GM21528 (cell line): ENCODE results near the gene JHY.

Source experiments
- ATAC-seq: cut with Tn5 transposase; IDR thresholded peaks from one replicate; pipeline ENCODE4 v1.9.1; 2021; ENCODE audit warnings: mild to moderate bottlenecking, moderate library complexity; ENCODE audit not compliant: unreplicated experiment, low FRiP score

Gene JHY

GRCh38 chr11:123000721-123001120, 118.2 kb downstream of the JHY start:
- ATAC-seq = no peak

DNA sequence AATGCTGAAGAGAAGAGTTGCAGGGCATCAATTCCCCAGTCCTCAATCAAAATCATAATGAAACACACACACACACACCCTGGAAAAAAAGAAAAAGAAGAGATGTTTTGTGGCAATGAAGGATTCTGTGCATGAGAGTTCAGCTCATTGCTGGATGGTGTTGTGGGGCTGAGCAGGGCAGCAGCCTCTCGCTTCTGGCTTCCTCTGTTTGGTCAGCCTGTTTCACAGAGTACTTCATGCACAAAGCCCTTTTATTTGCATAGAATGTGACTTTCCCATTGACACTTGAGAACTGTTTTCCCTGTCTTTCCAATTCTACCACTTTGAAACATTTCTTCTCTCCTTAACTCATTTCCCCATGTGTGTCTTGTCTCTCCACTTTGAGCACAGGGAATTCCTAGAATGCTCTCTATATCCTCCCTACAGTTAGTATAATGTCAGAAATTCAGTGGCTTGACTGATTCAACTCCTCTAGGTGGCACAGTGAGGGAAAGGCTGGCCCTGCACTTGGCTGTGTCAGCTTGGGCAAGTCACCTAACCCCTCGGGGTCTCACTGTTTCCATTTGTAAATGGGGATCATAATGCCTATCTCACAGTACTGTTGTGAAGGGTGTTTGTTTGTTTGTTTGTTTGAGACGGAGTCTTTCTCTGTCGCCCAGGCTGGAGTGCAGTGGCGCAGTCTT, 124.4 kb downstream of the JHY start:
- no peak for ATAC-seq
